ENCODE results near the gene FGGY.
"Not testable (repeated sequence)": the region's sequence is repeated elsewhere in the genome, so short reads cannot be mapped to it uniquely, and the experiment has no call there.

The FGGY gene

GRCh38 chr1:59296358-59297256 is at the start of gene FGGY:
Gene FGGY (plus strand): TSS chr1:59297094. CDS start chr1:59321550, 24,456 bp downstream.
- DNase-seq (ENCODE audit: low spot score) = peak; percentile 88

GRCh38 chr1:59248758-59249157 is 48.1 kb upstream of the FGGY start:
- DNase-seq (ENCODE audit: low spot score) = no peak

- no peak for DNase-seq (ENCODE audit: low spot score)
Measured at GRCh38 chr1:59249396-59250137, 47.3 kb upstream of the FGGY start.

- not testable (repeated sequence) for DNase-seq (ENCODE audit: low spot score)
Measured at GRCh38 chr1:59251061-59251460, 45.8 kb upstream of the FGGY start.

GRCh38 chr1:59256429-59256828 is 40.5 kb upstream of the FGGY start:
- not testable (repeated sequence) for DNase-seq (ENCODE audit: low spot score)

- DNase-seq (ENCODE audit: low spot score) = no peak
Measured at GRCh38 chr1:59258412-59259032, 38.4 kb upstream of the FGGY start.

- DNase-seq (ENCODE audit: low spot score) = no peak
Measured at GRCh38 chr1:59261537-59261936, 35.4 kb upstream of the FGGY start.

- DNase-seq (ENCODE audit: low spot score) = no peak
Measured at GRCh38 chr1:59262631-59263030, 34.3 kb upstream of the FGGY start.

GRCh38 chr1:59263111-59263510 is 33.8 kb upstream of the FGGY start:
- DNase-seq (ENCODE audit: low spot score) = no peak

- DNase-seq (ENCODE audit: low spot score) = no peak
Measured at GRCh38 chr1:59265622-59266021, 31.3 kb upstream of the FGGY start.

- DNase-seq (ENCODE audit: low spot score) = no peak
Measured at GRCh38 chr1:59266180-59266926, 30.5 kb upstream of the FGGY start.

GRCh38 chr1:59266927-59267293 is 30.0 kb upstream of the FGGY start:
- no peak for DNase-seq (ENCODE audit: low spot score)

GRCh38 chr1:59268406-59268805 is 28.5 kb upstream of the FGGY start:
- DNase-seq (ENCODE audit: low spot score) = no peak

GRCh38 chr1:59271561-59272260 is 25.2 kb upstream of the FGGY start:
- DNase-seq (ENCODE audit: low spot score) = no peak

GRCh38 chr1:59272507-59272906 is 24.4 kb upstream of the FGGY start:
- DNase-seq (ENCODE audit: low spot score) = peak; percentile 24

- no peak for DNase-seq (ENCODE audit: low spot score)
Measured at GRCh38 chr1:59276439-59276851, 20.4 kb upstream of the FGGY start.

GRCh38 chr1:59278780-59279354 is 18.0 kb upstream of the FGGY start:
- no peak for DNase-seq (ENCODE audit: low spot score)

GRCh38 chr1:59279645-59280044 is 17.2 kb upstream of the FGGY start:
- DNase-seq (ENCODE audit: low spot score) = no peak

GRCh38 chr1:59282951-59283350 is 13.9 kb upstream of the FGGY start:
- no peak for DNase-seq (ENCODE audit: low spot score)

- DNase-seq (ENCODE audit: low spot score) = no peak
Measured at GRCh38 chr1:59285691-59286090, 11.2 kb upstream of the FGGY start.

- no peak for DNase-seq (ENCODE audit: low spot score)
Measured at GRCh38 chr1:59288046-59288445, 8.8 kb upstream of the FGGY start.

Data from activated CD4-positive, alpha-beta T cell treated with anti-CD3 and anti-CD28 coated beads, Interleukin-2, Interleukin-4, amounts not matched to agents 100 ng/mL and 50 ng/mL, durations not matched to agents 16 hours and 8 hours (primary cell).